ENCODE results near the gene RYR3.
A peak's percentile ranks its signal among the peaks of the same experiment; 100 is the strongest.

Gene RYR3

DNA sequence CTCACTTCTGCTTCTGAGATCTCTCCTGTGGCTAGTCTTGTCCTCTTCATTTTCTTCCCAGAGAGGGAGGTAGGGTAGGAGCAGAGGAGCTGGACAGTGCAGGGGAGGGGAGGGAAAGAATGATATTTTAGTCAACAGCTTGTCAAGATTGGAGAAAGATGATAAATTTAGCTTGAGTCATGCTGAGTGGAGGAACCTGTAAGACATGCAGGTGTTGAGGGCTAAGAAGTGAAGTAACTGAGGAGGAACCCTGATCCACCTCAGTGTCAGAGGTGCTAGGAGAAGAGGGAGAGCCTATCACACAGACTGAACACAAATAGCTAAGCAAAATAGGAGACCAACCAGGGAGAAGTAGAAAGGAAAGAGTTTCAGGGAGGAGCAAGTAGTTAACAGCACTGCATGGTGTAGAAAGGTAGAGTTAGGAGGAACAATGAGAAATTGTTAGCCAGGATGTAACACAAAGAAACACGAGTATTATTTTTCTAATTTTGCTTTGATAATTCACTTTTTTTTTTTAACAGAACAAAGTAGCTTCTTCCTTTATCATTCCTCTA, 549.3 kb downstream of the RYR3 start:
- H3K27me3 ChIP-seq (ENCODE audit: insufficient read depth, poor library complexity, severe bottlenecking): no peaks in the 10 kb centered on the region
- no peak for ATAC-seq (ENCODE audit: low read depth)
- no peak overlapping the region for H3K27ac ChIP-seq (ENCODE audit: poor library complexity, severe bottlenecking)
- TF ChIP-seq CTCF (IDR thresholded peaks at IDR 0.05; ENCODE audit: poor library complexity, severe bottlenecking): no peak
- no peaks in the 10 kb centered on the region for H3K4me1 ChIP-seq (ENCODE audit: insufficient read depth, poor library complexity, severe bottlenecking)
- no peaks in the 10 kb centered on the region for H3K36me3 ChIP-seq (ENCODE audit: low read depth)
- no peaks in the 10 kb centered on the region for H3K9me3 ChIP-seq (ENCODE audit: severe bottlenecking)
- DNase-seq (ENCODE audit: low spot score): no peak
- no peak overlapping the region for H3K4me3 ChIP-seq (ENCODE audit: severe bottlenecking)

- Histone ChIP-seq H3K27me3 (ENCODE audit: insufficient read depth, poor library complexity, severe bottlenecking) (no peaks in the 10 kb centered on the region), H3K4me3 (ENCODE audit: severe bottlenecking) (no peak overlapping the region), H3K4me1 (ENCODE audit: insufficient read depth, poor library complexity, severe bottlenecking) (no peaks in the 10 kb centered on the region), H3K27ac (ENCODE audit: poor library complexity, severe bottlenecking) (no peak overlapping the region), H3K9me3 (ENCODE audit: severe bottlenecking) (no peaks in the 10 kb centered on the region), H3K36me3 (ENCODE audit: low read depth) (no peaks in the 10 kb centered on the region)
- ATAC-seq (ENCODE audit: low read depth) (peak; percentile 85), DNase-seq (ENCODE audit: low spot score) (no peak)
- TF ChIP-seq CTCF (IDR thresholded peaks at IDR 0.05; ENCODE audit: poor library complexity, severe bottlenecking): no peak
These were observed 550.0 kb downstream of the RYR3 start for GRCh38 chr15:33860754-33861153.

DNA sequence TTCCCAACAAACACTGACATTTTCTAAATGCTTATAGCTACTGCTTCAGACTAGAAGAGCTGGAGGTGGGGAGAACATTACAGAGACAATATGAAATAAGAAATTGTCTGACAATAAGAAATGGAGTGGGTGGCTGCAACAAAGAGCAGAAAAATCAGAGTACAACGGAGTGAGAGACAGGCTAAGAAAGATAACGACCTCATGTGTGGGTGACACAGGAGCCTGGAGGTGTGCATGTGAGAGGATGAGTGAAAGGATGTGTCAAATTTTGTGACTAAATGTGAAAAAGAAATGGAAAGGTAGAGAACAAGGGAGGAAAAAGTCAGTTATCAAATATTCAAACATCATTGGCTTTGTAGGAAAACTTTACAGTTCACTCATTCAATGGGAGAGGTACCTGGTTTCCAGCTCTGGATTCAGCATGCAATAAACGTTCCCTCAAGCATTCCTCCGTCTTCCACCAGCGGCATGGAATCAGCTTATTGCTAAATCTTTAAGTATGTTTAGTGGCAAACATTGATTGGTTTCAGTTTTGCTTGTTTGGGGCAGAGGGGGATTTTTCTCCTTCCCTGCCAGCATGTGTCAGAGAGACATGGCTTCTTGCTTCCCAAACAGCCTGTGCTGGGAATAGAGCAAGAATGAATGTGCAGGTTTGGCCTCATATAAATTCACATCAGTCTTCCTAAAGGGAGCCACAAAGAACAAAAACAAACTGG, 553.8 kb downstream of the RYR3 start:
- H3K4me1 ChIP-seq (ENCODE audit: insufficient read depth, poor library complexity, severe bottlenecking): no peaks in the 10 kb centered on the region
- H3K4me3 ChIP-seq (ENCODE audit: severe bottlenecking): no peak overlapping the region
- no peak overlapping the region for H3K27ac ChIP-seq (ENCODE audit: poor library complexity, severe bottlenecking)
- DNase-seq (ENCODE audit: low spot score) (no peak), ATAC-seq (ENCODE audit: low read depth) (no peak)
- no peaks in the 10 kb centered on the region for H3K9me3 ChIP-seq (ENCODE audit: severe bottlenecking)
- no peaks in the 10 kb centered on the region for H3K27me3 ChIP-seq (ENCODE audit: insufficient read depth, poor library complexity, severe bottlenecking)
- no peak for TF ChIP-seq CTCF (IDR thresholded peaks at IDR 0.05; ENCODE audit: poor library complexity, severe bottlenecking)
- H3K36me3 ChIP-seq (ENCODE audit: low read depth): no peaks in the 10 kb centered on the region

- H3K4me3 ChIP-seq (ENCODE audit: severe bottlenecking): no peak overlapping the region
- no peak for TF ChIP-seq CTCF (IDR thresholded peaks at IDR 0.05; ENCODE audit: poor library complexity, severe bottlenecking)
- H3K9me3 ChIP-seq (ENCODE audit: severe bottlenecking): no peaks in the 10 kb centered on the region
- H3K27ac ChIP-seq (ENCODE audit: poor library complexity, severe bottlenecking): no peak overlapping the region
- H3K27me3 ChIP-seq (ENCODE audit: insufficient read depth, poor library complexity, severe bottlenecking): no peaks in the 10 kb centered on the region
- no peaks in the 10 kb centered on the region for H3K36me3 ChIP-seq (ENCODE audit: low read depth)
- ATAC-seq (ENCODE audit: low read depth): no peak
- no peaks in the 10 kb centered on the region for H3K4me1 ChIP-seq (ENCODE audit: insufficient read depth, poor library complexity, severe bottlenecking)
- DNase-seq (ENCODE audit: low spot score): no peak
These were observed 554.6 kb downstream of the RYR3 start for GRCh38 chr15:33865416-33865815.

DNA sequence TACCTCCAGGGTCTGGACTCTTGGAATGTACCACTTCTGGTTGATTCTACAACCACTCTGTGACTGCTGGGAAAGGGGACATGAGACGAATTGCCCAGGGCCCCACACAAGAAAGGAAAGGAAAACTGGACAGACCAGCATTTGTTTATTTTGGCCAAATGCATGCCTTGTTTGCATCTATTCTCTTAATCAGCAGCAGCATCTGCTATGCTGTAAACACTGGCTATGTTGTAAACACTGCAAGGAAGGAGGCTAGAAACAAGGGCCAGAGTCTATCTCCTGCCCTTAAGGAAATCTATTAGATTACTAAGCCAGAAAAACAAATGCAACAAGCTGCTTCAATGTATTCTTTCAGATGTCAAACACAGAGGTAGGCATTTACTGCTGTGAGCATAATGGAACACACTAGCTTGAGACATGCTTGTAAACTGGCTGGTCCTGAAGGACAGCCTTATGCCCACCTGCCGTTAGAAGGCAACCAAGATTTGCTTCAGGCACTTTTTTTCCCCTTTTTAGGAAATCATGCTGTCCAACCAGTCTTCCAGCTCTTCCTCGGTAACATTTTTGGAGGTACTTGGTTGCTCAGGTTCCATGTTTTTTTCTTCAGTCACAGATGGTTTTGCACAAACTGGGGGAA, 555.5 kb downstream of the RYR3 start:
- DNase-seq (ENCODE audit: low spot score) (no peak), ATAC-seq (ENCODE audit: low read depth) (no peak)
- Histone ChIP-seq H3K9me3 (ENCODE audit: severe bottlenecking) (no peaks in the 10 kb centered on the region), H3K36me3 (ENCODE audit: low read depth) (no peaks in the 10 kb centered on the region), H3K4me1 (ENCODE audit: insufficient read depth, poor library complexity, severe bottlenecking) (no peaks in the 10 kb centered on the region), H3K27ac (ENCODE audit: poor library complexity, severe bottlenecking) (no peak overlapping the region), H3K4me3 (ENCODE audit: severe bottlenecking) (no peak overlapping the region), H3K27me3 (ENCODE audit: insufficient read depth, poor library complexity, severe bottlenecking) (no peaks in the 10 kb centered on the region)
- TF ChIP-seq CTCF (IDR thresholded peaks at IDR 0.05; ENCODE audit: poor library complexity, severe bottlenecking): no peak
